Choroid plexus epithelial cell (primary cell): ENCODE measurements around the gene TRIM29.

Experiments used
- DNase-seq: peaks from one replicate; pipeline ENCODE4 v3.0.0-alpha.2; 2010; ENCODE audit warnings: low read depth
- H3K4me3 ChIP-seq: 2 replicates; pipeline ENCODE4 v1.5.1; 2011; ENCODE audit warnings: low read depth, mild to moderate bottlenecking, control low read depth, low read length, moderate library complexity
- TF ChIP-seq, protein P1 (sequence below): conservative IDR thresholded peaks from 2 replicates; pipeline ENCODE4 v1.5.1; 2011; ENCODE audit warnings: low read depth, mild to moderate bottlenecking, control low read depth, inconsistent platforms, low read length, moderate library complexity

The TRIM29 gene

GRCh38 chr11:120066738-120067437 lies 71.0 kb downstream of the TRIM29 start:
- no peak for DNase-seq
- H3K4me3 ChIP-seq = no peak overlapping the region
- TF ChIP-seq, protein P1, sequence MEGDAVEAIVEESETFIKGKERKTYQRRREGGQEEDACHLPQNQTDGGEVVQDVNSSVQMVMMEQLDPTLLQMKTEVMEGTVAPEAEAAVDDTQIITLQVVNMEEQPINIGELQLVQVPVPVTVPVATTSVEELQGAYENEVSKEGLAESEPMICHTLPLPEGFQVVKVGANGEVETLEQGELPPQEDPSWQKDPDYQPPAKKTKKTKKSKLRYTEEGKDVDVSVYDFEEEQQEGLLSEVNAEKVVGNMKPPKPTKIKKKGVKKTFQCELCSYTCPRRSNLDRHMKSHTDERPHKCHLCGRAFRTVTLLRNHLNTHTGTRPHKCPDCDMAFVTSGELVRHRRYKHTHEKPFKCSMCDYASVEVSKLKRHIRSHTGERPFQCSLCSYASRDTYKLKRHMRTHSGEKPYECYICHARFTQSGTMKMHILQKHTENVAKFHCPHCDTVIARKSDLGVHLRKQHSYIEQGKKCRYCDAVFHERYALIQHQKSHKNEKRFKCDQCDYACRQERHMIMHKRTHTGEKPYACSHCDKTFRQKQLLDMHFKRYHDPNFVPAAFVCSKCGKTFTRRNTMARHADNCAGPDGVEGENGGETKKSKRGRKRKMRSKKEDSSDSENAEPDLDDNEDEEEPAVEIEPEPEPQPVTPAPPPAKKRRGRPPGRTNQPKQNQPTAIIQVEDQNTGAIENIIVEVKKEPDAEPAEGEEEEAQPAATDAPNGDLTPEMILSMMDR = no peak

GRCh38 chr11:120065876-120066275 lies 72.0 kb downstream of the TRIM29 start:
- no peak for DNase-seq
- TF ChIP-seq, protein P1 = no peak
- no peak overlapping the region for H3K4me3 ChIP-seq

GRCh38 chr11:120065176-120065575 lies 72.7 kb downstream of the TRIM29 start:
- TF ChIP-seq, protein P1 = no peak

GRCh38 chr11:120064341-120064740 lies 73.6 kb downstream of the TRIM29 start:
- no peak overlapping the region for H3K4me3 ChIP-seq
- DNase-seq = no peak
- TF ChIP-seq, protein P1 = no peak

More at GRCh38 chr11:120065176-120065575, 72.7 kb downstream of the TRIM29 start:
- no peak for DNase-seq
- no peak overlapping the region for H3K4me3 ChIP-seq

DNA sequence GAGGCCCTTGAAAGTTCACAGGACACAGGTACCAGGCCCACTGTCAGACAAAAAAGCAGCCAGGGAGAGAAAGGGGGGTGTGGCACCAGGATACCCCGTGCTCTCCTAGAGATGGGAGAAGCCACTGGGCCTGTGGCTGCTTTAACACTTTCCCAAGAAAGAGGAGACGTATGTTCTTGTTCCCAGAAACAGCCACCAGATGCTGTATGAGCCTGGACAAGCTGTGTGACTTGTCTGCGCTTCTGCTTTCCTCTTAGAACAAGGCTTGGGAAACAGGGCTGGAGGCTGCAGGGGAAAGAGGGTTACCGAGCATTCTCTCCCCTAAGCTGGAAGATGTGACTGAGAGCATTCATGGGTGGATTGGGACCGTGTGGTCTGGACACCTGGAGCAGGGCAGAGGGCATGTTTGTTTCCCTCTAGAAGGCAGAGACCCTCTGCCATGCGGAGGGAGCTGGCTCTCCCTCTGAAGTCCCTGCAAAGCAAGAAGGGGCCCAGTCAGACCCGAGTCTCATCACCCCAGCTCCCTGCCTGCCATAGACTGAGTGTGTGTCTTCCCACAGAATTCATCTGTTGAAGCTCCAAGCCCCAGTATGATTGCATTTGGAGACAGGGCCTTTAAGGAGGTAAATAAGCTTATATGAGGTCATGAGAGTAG lies 74.1 kb downstream of the TRIM29 start:
- no peak for DNase-seq
- TF ChIP-seq, protein P1 = no peak
- no peak overlapping the region for H3K4me3 ChIP-seq

DNA sequence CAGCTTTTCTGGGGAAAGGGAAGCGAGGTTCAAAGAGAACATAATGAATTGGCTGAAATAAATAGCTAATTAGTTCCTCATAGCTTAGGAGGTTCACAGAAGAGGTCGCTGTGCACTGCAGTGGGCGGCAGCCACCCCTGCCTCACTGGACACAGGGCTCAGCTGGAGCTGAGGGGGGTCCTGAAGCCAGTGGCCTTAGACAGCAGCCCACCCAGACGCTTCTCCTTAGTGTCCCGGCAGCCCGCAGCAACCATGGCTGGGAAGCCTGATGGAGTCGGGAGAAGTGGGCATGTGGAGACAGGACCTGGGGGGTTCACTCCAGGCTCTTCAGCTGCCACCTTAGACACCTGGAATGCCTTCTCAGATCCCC lies 75.4 kb downstream of the TRIM29 start:
- H3K4me3 ChIP-seq = no peak overlapping the region
- no peak for DNase-seq
- TF ChIP-seq, protein P1 = no peak
